ENCODE results near the gene TXK.

The TXK gene

DNA sequence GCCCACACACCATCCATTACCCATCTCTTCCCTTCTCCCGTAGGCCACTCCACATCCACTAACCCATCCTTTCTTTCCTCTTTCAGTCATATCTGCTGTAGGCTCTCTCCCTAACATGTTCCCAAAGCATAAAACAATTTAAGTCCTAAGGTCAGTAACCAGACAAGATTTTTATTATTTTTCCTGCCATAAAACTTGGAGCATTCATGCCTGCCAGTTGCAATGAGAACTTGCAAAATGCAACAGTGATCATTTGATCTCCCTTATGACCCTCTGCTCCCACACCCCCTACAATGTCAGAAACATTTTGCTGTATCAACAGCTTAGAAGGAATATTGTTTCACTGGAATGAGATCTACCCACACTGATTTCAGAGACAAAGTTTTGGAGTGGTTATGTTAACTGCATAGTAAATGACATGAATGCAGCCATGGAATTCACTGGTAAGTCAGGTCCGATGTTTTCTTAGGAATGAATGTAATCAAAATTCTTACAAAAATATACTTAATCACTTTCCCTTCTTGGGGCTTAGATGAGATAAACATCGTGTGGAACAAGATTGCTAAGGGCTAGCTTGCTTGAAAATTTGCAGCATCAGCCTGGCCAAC, 111.8 kb downstream of the TXK start:
- Histone ChIP-seq H3K27ac (no peak overlapping the region), H3K4me2 (no peak overlapping the region), H3K4me1 (ENCODE audit: low read depth, poor library complexity, severe bottlenecking) (no peaks in the 10 kb centered on the region)

DNA sequence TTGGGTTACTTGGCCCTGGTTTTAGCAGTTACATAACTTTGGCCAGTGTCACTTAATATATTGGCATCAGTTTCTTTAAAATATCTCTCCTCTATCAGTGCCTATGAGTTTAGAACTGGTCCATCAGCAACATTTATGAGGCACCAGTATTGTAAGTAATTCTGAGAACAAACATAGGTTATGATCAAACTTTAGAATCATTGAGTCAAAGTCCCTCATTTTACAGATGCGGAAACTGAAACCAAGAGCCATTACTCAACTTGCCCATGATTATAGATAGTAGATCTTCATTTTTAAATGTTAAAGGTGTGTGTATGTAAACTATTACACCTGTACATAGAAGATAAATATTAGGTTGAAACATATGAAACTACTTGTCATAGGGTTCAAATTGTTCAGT, 113.0 kb downstream of the TXK start:
- Histone ChIP-seq H3K4me3 (IDR thresholded peaks at IDR 0.05; ENCODE audit: insufficient read depth, low read depth, low read length) (no peak overlapping the region), H3K79me2 (ENCODE audit: insufficient read depth, low read depth) (no peaks in the 10 kb centered on the region), H3K4me2 (no peak overlapping the region), H4K20me1 (ENCODE audit: insufficient read depth) (no peaks in the 10 kb centered on the region), H3K4me1 (ENCODE audit: low read depth, poor library complexity, severe bottlenecking) (no peaks in the 10 kb centered on the region), H2AFZ (ENCODE audit: low read depth) (no peak overlapping the region), H3K27me3 (ENCODE audit: insufficient read depth, low read depth) (no peaks in the 10 kb centered on the region), H3K9ac (no peak overlapping the region), H3K36me3 (ENCODE audit: insufficient read depth) (no peaks in the 10 kb centered on the region), H3K27ac (no peak overlapping the region)
- TF ChIP-seq, protein P1, sequence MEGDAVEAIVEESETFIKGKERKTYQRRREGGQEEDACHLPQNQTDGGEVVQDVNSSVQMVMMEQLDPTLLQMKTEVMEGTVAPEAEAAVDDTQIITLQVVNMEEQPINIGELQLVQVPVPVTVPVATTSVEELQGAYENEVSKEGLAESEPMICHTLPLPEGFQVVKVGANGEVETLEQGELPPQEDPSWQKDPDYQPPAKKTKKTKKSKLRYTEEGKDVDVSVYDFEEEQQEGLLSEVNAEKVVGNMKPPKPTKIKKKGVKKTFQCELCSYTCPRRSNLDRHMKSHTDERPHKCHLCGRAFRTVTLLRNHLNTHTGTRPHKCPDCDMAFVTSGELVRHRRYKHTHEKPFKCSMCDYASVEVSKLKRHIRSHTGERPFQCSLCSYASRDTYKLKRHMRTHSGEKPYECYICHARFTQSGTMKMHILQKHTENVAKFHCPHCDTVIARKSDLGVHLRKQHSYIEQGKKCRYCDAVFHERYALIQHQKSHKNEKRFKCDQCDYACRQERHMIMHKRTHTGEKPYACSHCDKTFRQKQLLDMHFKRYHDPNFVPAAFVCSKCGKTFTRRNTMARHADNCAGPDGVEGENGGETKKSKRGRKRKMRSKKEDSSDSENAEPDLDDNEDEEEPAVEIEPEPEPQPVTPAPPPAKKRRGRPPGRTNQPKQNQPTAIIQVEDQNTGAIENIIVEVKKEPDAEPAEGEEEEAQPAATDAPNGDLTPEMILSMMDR (conservative IDR thresholded peaks at IDR 0.05; ENCODE audit: low read depth, low read length): no peak

More for the DNA sequence above, 111.8 kb downstream of the TXK start:
- Histone ChIP-seq H3K4me3 (IDR thresholded peaks at IDR 0.05; ENCODE audit: insufficient read depth, low read depth, low read length) (no peak overlapping the region), H4K20me1 (ENCODE audit: insufficient read depth) (no peaks in the 10 kb centered on the region), H2AFZ (ENCODE audit: low read depth) (no peak overlapping the region), H3K27me3 (ENCODE audit: insufficient read depth, low read depth) (no peaks in the 10 kb centered on the region), H3K36me3 (ENCODE audit: insufficient read depth) (no peaks in the 10 kb centered on the region), H3K9ac (no peak overlapping the region), H3K79me2 (ENCODE audit: insufficient read depth, low read depth) (no peaks in the 10 kb centered on the region)
- TF ChIP-seq, protein P1 (conservative IDR thresholded peaks at IDR 0.05; ENCODE audit: low read depth, low read length): no peak

DNA sequence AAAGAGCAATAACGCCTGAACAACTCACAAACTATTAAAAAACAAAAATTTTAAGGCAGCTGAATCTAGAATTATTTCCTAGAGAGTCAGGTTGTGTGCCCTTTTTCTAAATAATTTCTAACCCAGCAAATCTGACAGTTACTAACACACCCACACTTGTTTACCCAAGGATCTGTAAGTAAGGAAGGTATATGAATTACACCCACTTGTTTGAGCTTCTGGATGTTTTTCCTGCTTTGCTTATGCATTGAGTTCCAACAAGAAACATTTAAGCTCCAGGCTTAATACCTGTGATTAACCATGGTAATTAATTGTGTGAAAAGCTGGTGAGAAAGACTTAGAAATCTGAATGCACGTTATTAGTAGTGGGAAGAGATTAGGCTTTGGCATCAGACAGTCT, 115.9 kb downstream of the TXK start:
- Histone ChIP-seq H2AFZ (ENCODE audit: low read depth) (no peak overlapping the region), H3K4me1 (ENCODE audit: low read depth, poor library complexity, severe bottlenecking) (no peaks in the 10 kb centered on the region), H3K27ac (no peak overlapping the region), H3K27me3 (ENCODE audit: insufficient read depth, low read depth) (no peaks in the 10 kb centered on the region), H3K36me3 (ENCODE audit: insufficient read depth) (no peaks in the 10 kb centered on the region), H3K4me3 (IDR thresholded peaks at IDR 0.05; ENCODE audit: insufficient read depth, low read depth, low read length) (no peak overlapping the region), H3K4me2 (no peak overlapping the region), H3K79me2 (ENCODE audit: insufficient read depth, low read depth) (no peaks in the 10 kb centered on the region), H3K9ac (no peak overlapping the region), H4K20me1 (ENCODE audit: insufficient read depth) (no peaks in the 10 kb centered on the region)
- TF ChIP-seq, protein P1 (conservative IDR thresholded peaks at IDR 0.05; ENCODE audit: low read depth, low read length): no peak

DNA sequence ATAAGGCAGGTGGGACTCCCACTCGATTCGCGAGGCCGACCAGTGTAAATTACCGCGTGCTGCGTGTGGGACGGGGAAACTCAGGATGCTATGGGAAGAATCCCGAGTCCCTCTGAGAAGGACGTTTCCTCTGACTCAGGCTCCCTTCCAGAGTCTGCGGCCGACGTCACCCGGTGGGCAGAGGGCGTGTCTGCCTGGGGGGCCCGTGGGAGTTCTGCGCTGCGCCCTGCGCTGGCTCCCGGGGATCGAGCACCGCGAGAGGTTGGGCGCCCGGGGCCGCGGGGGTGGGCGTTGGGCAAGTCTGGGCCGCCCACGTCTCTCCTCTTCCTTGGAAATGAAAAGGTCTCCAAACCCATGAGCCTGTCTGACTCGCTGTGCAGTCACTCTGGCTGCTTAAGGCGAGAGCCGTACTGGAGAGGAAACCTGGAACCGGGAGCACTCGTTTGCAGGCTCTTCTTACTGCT, 116.9 kb downstream of the TXK start:
- Histone ChIP-seq H3K9ac (no peak overlapping the region), H3K4me3 (IDR thresholded peaks at IDR 0.05; ENCODE audit: insufficient read depth, low read depth, low read length) (peak overlapping the region; percentile 25), H3K36me3 (ENCODE audit: insufficient read depth) (no peaks in the 10 kb centered on the region), H3K27ac (no peak overlapping the region), H4K20me1 (ENCODE audit: insufficient read depth) (no peaks in the 10 kb centered on the region), H3K4me2 (peak overlapping the region; percentile 44), H3K27me3 (ENCODE audit: insufficient read depth, low read depth) (no peaks in the 10 kb centered on the region), H3K79me2 (ENCODE audit: insufficient read depth, low read depth) (no peaks in the 10 kb centered on the region), H2AFZ (ENCODE audit: low read depth) (peak overlapping the region; percentile 79; the same call in 1 of the 2 replicates), H3K4me1 (ENCODE audit: low read depth, poor library complexity, severe bottlenecking) (no peaks in the 10 kb centered on the region)
- TF ChIP-seq, protein P1 (conservative IDR thresholded peaks at IDR 0.05; ENCODE audit: low read depth, low read length): no peak

Data from KMS-11 (cell line).